Mesodermal cell (in vitro differentiated cells): ENCODE results near the gene ZNF787. TPM values are rescaled to one million over a fixed set of nuclear protein-coding genes. Genes with fewer than 3 reads are reported as not detected.

Experiments used
- H3K27ac ChIP-seq: 2 replicates; pipeline ENCODE4 v1.7.0; 2013; ENCODE audit warnings: mild to moderate bottlenecking, low read depth, low read length, moderate library complexity; ENCODE audit not compliant: severe bottlenecking
- H3K36me3 ChIP-seq: 2 replicates; pipeline ENCODE4 v1.7.1; 2013; ENCODE audit warnings: mild to moderate bottlenecking, low read length, moderate library complexity; ENCODE audit not compliant: control insufficient read depth, insufficient read depth
- H3K4me1 ChIP-seq: one replicate; pipeline ENCODE4 v1.7.1; 2013; ENCODE audit warnings: mild to moderate bottlenecking, low read length; ENCODE audit not compliant: insufficient read depth, control insufficient read depth, poor library complexity, severe bottlenecking
- H3K4me3 ChIP-seq: 2 replicates; pipeline ENCODE4 v1.7.0; 2013; ENCODE audit warnings: low read length, control low read depth, mild to moderate bottlenecking; ENCODE audit not compliant: insufficient read depth, poor library complexity, severe bottlenecking; ENCODE audit errors: extremely low read depth
- H3K9me3 ChIP-seq: 2 replicates; pipeline ENCODE4 v1.7.1; 2013; ENCODE audit warnings: mild to moderate bottlenecking, low read length, moderate library complexity; ENCODE audit not compliant: control insufficient read depth
- WGBS, 2 experiments: methylation state at CpG; one replicate each; pipeline ENCODE4 v1.1.5; 2013; ENCODE audit warnings: missing lambda C conversion rate in 2 of 2; ENCODE audit not compliant: insufficient coverage in 2 of 2; 5-methylcytosine and 5-hydroxymethylcytosine counted together
- polyA plus RNA-seq, 2 experiments: library from polyadenylated mRNA; stranded (reverse); fragments of 50-300 nt; gene quantifications; one replicate each; pipeline ENCODE4 v1.2.3, GENCODE V29; 2013

The ZNF787 gene
- polyA plus RNA-seq (2013, experiment 1 of 2): 30.1 TPM
- polyA plus RNA-seq (2013, experiment 2 of 2): 25.7 TPM

GRCh38 chr19:56121180-56122167 lies at the start of gene ZNF787:
TSS of gene ZNF787 (minus strand) at chr19:56121295. CDS start at chr19:56103217, 18,078 bp downstream.
- WGBS, 2 experiments: 4 to 15% methylated on average over 36 to 53 of the region's 74 CpGs
- H3K36me3 ChIP-seq: peaks cover 24% of the 10 kb centered on the region
- peak within 1 kb of the TSS; percentile 89 for H3K27ac ChIP-seq
- no peaks in the 10 kb centered on the region for H3K9me3 ChIP-seq
- peak within 1 kb of the TSS; percentile 73 for H3K4me3 ChIP-seq
- H3K4me1 ChIP-seq: peaks cover 8% of the 10 kb centered on the region

- H3K27ac ChIP-seq: no peak overlapping the region
- WGBS, 2 experiments: 80 to 82% methylated on average over 14 of the region's 14 CpGs
- no peaks in the 10 kb centered on the region for H3K9me3 ChIP-seq
- no peaks in the 10 kb centered on the region for H3K36me3 ChIP-seq
- H3K4me3 ChIP-seq: no peak overlapping the region
- no peaks in the 10 kb centered on the region for H3K4me1 ChIP-seq
These were observed 49.2 kb upstream of the ZNF787 start for GRCh38 chr19:56170261-56170660.

GRCh38 chr19:56167064-56167578 lies 46.0 kb upstream of the ZNF787 start:
- WGBS, 2 experiments: 25 to 45% methylated on average over 4 to 5 of the region's 7 CpGs

GRCh38 chr19:56163097-56163496 lies 42.0 kb upstream of the ZNF787 start:
- Histone ChIP-seq H3K4me3 (no peak overlapping the region), H3K9me3 (no peaks in the 10 kb centered on the region), H3K36me3 (peaks cover 19% of the 10 kb centered on the region), H3K27ac (no peak overlapping the region), H3K4me1 (peaks cover 9% of the 10 kb centered on the region)
- 94 to 95% methylated on average over 13 of the region's 13 CpGs for WGBS, 2 experiments

More at GRCh38 chr19:56167064-56167578, 46.0 kb upstream of the ZNF787 start:
- Histone ChIP-seq H3K4me1 (peaks cover 6% of the 10 kb centered on the region), H3K27ac (no peak overlapping the region), H3K9me3 (no peaks in the 10 kb centered on the region), H3K4me3 (no peak overlapping the region), H3K36me3 (no peaks in the 10 kb centered on the region)

GRCh38 chr19:56162258-56162657 lies 41.2 kb upstream of the ZNF787 start:
- 72 to 75% methylated on average over 7 to 9 of the region's 9 CpGs for WGBS, 2 experiments
- no peak overlapping the region for H3K4me3 ChIP-seq
- H3K4me1 ChIP-seq: peaks cover 9% of the 10 kb centered on the region
- H3K36me3 ChIP-seq: peaks cover 24% of the 10 kb centered on the region
- no peak overlapping the region for H3K27ac ChIP-seq
- no peaks in the 10 kb centered on the region for H3K9me3 ChIP-seq

- 93 to 95% methylated on average over 9 to 11 of the region's 11 CpGs for WGBS, 2 experiments
- Histone ChIP-seq H3K27ac (no peak overlapping the region), H3K36me3 (peaks cover 28% of the 10 kb centered on the region), H3K4me3 (no peak overlapping the region), H3K9me3 (no peaks in the 10 kb centered on the region), H3K4me1 (peaks cover 9% of the 10 kb centered on the region)
These were observed 40.4 kb upstream of the ZNF787 start for GRCh38 chr19:56161534-56161933.

- 96 to 97% methylated on average over 61 to 66 of the region's 69 CpGs for WGBS, 2 experiments
- Histone ChIP-seq H3K9me3 (no peaks in the 10 kb centered on the region), H3K4me3 (no peak overlapping the region), H3K27ac (no peak overlapping the region), H3K36me3 (peaks cover 45% of the 10 kb centered on the region), H3K4me1 (peaks cover 9% of the 10 kb centered on the region)
These were observed 38.7 kb upstream of the ZNF787 start for GRCh38 chr19:56159622-56160271.

GRCh38 chr19:56159009-56159559 lies 38.0 kb upstream of the ZNF787 start:
- no peak overlapping the region for H3K27ac ChIP-seq
- H3K36me3 ChIP-seq: peaks cover 48% of the 10 kb centered on the region
- H3K4me1 ChIP-seq: peaks cover 9% of the 10 kb centered on the region
- 89 to 91% methylated on average over 7 to 9 of the region's 9 CpGs for WGBS, 2 experiments
- H3K4me3 ChIP-seq: no peak overlapping the region
- no peaks in the 10 kb centered on the region for H3K9me3 ChIP-seq

GRCh38 chr19:56158170-56158757 lies 37.2 kb upstream of the ZNF787 start:
- Histone ChIP-seq H3K9me3 (no peaks in the 10 kb centered on the region), H3K36me3 (peaks cover 48% of the 10 kb centered on the region), H3K27ac (no peak overlapping the region), H3K4me1 (peaks cover 14% of the 10 kb centered on the region), H3K4me3 (no peak overlapping the region)
- 97% methylated on average over 13 of the region's 16 CpGs for WGBS, 2 experiments

- H3K36me3 ChIP-seq: peaks cover 48% of the 10 kb centered on the region
- H3K4me3 ChIP-seq: no peak overlapping the region
- WGBS, 2 experiments: 95 to 96% methylated on average over 10 to 11 of the region's 11 CpGs
- H3K27ac ChIP-seq: no peak overlapping the region
- peaks cover 11% of the 10 kb centered on the region for H3K4me1 ChIP-seq
- H3K9me3 ChIP-seq: no peaks in the 10 kb centered on the region
These were observed 35.7 kb upstream of the ZNF787 start for GRCh38 chr19:56156768-56157167.
